CD4-positive, alpha-beta T cell treated with Interleukin-4 for 4 hours (primary cell): ENCODE data around the gene PDE8B.

Experiments used
- DNase-seq: peaks from one replicate; pipeline ENCODE4 v3.0.0-alpha.2; 2020

PDE8B gene

DNA sequence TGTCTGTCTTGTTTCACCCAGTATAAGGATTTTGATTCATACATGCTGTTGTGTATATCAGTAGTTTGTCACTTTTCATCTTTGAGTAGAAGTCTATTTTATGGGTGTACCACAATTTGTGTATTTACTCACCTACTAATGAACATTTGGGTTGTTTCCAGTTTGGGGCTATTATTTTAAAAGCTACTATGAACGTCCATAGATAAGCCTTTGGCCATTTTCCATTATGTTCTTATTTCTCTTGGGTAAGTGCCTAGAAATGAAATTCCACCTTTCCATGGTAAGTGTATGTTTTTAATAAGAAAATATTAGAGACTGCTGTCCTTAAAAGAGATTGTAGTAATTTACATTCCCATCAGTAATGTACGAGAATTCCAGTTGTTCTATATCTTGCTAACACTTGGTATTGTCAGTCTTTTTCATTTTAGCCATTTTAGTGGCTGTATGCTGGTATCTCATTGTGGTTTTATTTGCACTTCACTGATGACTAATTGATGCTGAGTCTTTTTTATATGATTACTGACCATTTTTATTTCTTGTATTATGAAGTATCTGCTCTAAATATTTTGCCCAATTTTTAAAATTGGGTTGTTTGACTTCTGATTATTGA, 17.9 kb upstream of the PDE8B start:
- no peak for DNase-seq

DNA sequence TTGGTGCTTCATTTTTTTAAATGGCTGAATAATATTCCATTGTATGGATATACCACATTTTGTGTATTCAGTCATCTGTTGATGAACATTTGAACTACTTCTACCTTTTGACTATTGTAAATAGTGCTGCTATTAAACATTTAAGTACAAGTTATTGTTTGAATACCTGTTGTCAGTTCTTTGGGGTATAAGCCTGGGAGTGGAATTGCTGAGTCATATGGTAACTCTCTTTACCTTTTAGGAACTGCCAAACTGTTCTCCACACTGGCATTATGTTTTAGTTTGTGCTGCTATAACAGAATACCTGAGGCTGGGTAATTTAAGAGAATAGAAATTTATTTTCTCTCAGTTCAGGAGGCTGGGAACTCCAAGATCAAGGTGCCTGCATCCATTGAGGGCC, 15.7 kb upstream of the PDE8B start:
- DNase-seq, result no peak

DNA sequence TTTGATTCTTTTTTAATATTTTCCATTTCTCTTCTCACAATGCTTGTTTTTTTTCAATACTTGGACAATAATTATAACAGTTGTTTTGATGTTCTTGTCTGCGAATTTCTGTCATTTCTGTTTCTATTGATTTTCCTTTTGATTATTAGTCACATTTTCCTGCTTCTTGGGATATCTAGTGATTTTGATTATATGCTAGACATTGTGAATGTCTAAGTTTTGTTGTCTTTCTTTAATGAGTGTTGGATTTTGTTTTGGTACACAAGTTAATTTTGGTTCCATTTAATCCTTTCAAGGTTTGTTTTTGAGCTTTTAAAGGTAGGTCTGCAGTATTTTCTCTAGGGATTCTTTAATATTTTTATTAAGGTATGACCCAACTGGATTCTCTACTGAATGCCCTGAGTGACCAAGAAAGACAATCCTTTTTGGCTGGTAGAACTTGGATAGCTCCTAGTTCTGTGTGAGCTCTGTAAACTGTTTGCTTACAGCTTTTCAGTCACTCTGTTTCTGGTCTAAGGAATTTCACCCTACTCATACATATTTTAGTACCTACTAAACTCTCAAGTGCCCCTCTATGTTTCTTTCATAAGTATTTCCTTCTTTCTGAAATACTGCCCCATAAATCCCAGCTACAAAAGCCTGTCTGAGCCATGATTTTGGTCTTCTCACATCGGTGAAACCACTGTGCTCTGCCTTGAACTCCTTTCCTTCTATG, 12.5 kb upstream of the PDE8B start:
- no peak for DNase-seq

DNA sequence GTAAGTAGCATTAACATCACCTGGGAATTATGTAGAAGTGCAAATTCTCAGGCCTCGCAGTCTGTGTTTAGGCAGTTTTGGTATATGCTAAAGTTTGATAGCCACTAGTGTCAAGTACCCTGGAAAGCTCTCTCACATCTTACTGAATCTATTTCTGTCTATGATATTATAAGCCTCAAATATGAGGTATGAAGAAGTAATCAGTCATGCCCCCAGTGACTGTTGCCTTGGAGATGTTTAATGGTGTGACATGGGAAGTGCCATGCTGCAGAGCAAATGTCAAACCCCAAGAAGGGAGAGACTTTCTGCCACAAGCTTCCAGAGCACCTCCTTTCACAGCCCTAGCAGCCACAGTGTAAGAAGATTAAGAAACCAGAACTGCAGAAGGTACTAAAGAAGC, 9.8 kb upstream of the PDE8B start:
- DNase-seq, result no peak

DNA sequence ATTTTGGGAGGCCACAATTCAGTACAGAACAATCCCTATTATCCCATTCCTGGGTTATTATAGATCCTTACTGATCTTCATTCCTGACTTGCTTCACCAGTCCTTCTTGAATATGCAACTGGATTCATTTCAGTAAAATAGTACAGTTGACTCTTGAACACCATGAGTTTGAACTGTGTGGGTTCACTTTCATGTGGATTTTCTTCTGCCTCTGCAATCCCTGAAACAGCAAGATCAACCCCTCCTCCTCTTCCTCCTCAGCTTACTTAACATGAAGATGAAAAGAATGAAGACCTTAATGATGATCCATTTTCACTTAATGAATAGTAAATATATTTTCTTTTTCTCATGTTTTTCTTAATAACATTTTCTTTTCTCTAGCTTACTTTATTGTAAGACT, 8.3 kb upstream of the PDE8B start:
- no peak for DNase-seq

DNA sequence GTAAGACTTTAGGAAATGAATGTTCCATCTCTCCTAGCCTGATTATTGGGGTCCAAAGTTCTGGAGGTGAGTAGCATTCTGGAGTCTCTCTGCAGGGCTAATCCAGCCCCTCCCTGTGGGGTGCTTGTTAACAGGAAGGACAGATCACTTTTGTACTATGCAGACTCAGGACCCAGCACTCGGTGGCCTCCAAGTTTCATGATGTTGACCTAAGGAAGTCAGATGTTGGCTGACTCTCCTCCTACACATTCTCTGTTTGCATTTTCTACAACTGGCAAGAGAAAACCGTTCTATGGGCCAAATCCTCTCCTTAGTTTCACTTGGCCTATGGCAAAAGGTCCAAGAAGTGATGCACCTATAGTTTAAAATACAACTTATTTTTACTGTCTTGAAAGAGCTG, 5.5 kb upstream of the PDE8B start:
- no peak for DNase-seq

DNA sequence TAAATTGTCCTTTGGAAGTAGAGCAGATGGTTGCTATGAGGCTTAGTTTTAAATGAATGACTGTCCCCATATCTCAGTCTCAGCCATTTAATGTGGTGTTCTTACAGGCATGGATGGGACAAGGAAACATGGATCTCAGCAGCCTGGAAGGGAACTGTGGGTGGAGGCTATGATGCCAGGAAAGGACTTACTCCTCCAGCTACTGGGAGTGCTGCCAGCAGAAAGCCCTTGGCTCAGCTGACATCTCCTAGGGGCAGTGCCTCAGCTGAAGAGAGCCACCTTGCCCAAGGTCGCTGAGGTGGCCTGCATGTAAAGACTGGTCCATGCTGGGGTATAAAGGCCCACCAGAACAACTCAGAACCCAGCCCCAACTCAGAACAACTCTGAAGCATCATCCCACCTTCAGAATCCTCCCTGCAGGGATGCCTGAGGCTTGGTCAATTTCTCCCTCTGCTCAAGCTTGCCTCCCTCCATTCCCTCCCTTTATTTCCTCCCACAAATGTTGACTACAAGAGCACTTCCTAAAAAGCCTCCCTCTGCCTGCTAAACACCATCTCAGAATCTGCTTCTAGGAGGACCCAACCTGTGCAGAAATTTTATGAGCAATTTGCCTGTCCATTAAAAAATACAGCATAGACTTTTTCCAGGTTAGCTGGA, 1.8 kb upstream of the PDE8B start:
- DNase-seq, result no peak

DNA sequence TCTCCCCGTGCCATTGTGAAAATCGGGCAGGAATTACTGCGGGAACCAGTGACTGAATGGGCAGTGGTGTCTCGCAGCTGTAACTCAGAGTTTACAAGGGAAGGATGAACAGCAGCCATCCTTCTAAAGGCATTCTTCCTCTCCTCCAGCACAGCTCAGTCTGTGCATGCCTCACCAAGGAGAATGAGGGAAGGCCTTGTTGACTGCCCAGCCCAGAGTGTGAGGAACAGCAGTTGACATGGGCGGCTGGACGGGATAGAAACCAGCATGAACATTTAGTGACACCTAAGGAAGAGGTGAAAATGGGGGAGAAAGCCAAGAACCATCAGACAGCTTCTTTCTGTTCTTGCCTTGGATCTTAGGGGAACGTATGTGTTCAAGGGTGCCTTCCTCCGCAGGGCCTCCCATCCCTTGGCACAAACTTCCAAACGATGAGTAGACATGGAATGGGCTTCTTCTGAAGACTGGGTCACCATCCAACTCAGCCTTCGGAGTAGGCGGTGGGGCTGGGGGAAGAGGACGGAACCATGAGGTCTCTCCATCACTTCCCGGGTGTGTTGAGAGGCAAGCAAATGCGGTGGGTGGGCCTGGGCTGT, 887 bp upstream of the PDE8B start:
- DNase-seq, result no peak

DNA sequence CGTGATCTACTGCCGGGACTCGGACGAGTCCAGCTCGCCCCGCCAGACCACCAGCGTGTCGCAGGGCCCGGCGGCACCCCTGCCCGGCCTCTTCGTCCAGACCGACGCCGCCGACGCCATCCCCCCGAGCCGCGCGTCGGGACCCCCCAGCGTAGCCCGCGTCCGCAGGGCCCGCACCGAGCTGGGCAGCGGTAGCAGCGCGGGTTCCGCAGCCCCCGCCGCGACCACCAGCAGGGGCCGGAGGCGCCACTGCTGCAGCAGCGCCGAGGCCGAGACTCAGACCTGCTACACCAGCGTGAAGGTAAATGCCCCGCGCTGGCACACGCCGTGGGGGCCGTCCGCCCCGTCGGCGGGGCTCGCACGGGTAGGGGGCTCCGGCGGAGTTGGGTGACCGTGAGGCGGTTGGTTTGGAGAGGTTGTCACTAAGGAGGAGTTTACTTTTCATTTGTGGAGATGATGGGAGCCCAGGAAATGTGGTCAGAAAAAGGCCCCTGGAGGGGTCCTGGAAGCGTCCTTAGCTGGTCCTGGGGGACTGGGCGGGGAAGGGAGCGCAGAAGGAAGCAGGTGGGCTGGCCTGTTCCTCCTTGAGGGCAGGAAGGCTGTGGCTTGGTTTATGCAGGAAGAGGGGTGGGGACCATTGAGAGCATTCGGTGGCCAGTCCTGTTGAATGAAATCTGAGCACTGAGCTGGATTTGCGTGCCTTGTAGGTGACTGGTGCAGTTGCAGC, 647 bp downstream of the PDE8B start:
- no peak for DNase-seq

DNA sequence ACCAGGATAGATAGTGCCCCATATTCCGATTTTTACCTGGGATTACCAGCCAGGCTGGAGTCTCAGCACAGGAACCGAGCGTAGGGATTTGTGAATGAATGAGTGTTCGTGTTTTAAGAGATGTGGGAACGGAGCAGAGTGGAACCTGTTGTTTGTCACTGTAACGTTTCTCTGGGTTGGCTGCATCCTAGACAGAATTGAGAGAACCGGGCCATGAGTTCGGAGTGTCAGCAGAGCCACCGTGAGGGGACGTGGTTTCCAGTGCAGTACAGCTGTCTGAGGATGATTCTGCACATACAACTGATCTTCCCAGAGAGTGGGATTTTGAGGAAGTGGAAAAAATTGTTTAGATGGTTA, 1.2 kb downstream of the PDE8B start:
- no peak for DNase-seq

DNA sequence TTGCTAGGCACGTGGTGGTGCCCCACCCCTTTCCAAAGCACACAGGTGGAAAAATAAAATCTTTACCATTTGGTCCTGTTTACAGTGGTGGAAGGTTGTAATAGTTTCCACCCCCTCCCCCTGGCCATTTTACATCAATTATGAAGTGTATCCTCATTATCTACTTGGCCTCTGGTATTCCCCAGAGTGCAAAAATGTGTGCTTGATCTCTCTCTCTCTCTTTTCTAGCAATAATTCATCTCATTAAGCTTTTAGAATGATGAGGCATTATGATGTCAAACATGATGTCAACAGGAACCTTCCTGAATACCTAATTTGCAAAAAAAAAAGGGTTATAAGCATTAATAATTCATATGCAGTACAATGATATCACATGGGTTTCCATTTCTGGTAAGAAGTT, 3.1 kb downstream of the PDE8B start:
- DNase-seq, result no peak

DNA sequence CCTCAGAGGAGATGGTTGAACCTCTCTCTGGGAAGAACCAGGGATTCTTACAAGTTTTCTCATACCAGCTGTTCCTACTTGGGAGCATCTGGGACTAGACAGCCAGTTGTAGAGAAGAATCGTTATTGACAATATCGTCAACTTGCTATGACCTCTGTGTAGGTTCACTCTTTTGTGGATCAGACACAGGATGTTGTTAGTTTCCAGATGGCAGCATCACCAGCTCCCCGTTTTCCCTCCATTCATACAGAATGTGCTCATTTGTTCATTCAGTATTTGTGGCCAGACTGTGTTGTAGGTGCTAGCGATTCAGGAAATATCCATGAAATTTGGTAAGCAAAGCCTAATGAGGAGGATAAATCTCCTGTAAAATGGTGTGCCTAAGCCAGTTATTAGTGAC, 3.7 kb downstream of the PDE8B start:
- no peak for DNase-seq

DNA sequence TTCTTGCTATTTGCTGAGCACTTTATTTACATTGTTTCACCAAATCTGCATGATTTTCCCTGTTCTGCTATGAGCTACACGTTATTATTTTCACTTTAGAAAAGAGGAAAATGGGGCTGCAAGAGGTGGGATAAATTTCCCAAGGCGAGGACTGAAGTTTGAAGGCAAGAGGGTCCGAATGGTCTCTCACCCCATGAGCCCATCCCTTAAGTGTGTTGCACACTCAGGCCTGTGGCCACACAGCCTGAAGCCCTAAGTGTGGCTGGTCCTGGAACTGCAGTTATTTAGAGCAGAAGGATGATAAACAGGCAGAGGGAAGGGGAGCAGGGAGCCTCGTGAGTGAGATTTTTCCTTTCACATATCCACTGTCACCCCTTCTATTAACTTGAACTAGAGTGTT, 7.8 kb downstream of the PDE8B start:
- DNase-seq, result no peak

DNA sequence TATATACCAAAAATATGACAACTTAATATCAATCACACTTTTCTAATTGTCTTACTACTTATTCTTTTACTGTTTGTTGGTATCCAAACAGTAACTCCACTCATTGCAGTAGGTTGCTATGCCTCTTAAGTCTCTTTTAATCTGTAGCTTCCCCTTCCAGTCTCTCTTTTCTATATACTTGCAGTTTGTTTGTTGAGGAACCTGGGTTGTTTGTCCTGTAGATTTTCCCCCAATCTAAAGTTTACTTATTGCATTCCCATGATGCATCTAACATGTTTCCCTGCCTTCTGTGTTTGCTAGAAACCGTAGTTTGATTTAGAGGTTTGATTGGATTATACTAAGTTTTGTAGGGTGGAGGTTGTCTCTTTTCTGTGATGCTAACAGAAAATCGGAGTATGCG, 10.6 kb downstream of the PDE8B start:
- DNase-seq, result no peak

DNA sequence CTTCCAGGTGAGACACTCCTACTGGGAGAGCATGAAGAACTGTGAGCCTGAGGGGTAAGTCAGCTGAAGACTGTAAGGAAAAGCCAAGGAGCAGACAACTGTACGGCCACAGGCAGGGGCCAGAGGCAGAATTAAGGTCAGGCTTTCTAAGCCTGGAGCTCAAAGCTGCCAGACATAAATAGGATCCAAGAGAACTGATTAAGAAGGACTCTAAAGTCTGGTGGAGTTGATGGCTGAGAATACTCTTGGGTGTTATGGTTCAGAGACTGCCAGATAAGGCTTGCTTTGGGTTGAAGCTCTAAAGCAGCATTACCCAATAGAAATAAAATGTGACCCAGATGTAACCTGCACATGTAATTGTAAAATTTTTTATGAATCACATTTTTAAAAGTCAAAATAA, 12.2 kb downstream of the PDE8B start:
- no peak for DNase-seq

DNA sequence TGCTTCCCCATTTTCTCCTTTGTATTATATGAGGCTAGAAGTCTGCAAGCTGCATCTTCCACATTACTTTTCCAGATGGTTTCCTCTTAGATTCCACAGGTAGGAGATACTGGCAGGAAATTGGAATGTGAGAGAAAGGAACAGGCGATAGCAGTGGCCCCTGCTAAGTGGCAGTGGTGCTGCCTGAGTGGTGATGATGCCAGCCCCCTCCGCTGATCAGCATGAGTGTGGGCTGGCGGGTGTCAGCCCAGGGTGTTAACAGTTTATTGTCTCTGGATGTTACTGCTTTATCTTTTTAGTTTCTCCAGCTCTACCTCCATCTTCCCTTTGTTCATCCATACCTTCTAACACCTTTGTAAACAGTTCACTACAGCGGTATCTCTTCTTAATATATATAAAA, 13.2 kb downstream of the PDE8B start:
- DNase-seq, result no peak

DNA sequence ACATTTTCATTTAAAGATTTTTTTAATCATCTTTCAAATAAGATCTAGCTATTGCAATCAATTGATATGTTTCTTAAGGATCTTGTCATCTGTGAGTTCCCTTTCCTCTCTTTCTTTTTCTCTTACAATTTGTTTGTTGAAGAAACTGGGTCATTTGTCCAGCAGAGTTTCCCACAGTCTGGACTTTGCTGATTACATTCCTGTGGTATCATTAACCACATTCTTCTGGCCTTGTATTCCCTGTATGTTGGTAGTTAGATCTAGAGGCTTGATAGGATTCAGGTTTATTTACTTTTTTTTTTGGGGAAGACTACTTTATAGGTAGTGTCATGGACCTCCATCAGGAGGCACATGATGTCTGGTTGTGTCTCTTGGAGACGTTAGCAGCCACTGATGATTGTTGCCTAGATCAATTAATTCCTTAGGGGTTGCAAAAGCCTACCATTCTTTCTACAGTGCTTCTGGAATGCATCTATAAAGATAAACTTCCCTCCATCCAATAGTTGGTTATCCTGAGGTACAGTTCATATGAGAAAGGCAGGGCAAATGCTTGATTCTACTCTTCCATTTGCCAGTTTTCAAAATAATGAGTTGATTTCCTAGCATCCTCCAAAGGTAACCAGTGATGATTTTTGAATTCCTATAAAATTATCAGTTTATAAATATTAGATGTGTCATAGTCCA, 14.3 kb downstream of the PDE8B start:
- DNase-seq, result no peak

DNA sequence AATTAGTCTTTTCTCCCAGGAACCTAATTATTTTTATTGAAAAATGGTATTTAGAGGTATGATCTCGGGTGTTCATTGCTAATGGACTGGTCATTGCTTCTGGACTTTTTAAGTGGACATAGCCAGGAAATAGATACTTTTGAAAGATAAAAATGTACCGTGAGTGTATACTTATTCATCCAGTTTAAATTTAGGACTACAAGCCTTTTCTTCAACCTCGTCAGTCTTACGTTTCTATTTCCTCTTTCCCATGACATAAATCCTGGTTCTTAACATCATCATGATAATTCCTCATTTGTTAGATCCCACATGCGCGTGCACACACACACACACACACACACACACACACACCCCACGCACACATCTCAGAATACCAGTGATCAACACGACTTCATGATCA, 15.1 kb downstream of the PDE8B start:
- no peak for DNase-seq

DNA sequence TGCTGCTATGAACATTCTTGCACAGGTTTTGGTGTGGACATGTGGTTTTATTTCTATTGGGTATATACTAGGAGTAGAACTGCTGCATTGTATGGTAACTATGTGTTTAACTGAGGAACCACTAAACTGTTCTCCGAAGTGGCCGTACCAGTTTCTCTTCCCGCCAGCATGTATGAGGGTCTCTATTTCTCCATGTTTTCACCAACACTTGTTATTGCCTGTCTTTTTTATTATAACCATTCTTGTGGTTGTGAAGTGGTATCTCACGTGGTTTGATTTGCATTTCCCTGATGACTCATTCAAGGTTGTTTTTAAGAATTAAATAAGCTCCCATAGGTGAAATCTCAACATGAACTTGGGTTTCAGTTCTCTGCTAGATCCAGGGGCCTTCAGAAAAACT, 19.4 kb downstream of the PDE8B start:
- DNase-seq, result no peak

DNA sequence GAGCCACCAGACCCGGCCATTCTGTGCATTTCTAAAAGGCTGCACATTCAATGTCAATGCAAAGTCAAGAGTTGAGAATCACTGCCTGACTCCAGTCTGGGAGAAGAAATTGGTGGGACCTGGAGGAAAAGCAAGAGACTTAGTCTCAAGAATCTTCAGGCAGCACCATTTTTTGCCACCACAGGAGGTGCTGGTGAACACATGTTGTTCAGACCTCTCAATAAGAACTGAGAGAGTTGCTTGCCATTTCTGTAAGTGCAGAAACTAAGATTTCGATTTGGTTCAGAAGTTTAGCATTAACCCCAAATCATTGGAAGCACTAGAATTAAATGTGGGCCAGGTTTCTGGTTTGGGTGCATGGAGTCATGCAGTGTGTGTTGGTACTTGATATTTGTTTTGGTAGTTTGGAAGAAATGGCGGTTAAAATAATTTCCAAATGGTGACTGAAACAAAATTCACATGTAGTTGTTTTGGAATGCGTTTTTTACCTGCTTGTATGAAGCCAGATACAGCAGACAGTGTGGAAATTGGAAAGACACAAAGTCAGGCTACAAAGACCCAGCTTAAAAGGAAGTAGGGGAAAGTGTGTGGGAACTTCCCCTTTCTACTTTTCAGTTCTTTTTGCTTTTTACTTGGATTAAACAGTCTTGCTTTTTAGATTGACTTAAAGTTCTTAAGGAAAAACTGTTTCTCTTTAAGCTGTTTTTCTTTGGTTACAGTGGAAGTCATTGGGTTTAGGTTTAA, 20.4 kb downstream of the PDE8B start:
- DNase-seq, result no peak

DNA sequence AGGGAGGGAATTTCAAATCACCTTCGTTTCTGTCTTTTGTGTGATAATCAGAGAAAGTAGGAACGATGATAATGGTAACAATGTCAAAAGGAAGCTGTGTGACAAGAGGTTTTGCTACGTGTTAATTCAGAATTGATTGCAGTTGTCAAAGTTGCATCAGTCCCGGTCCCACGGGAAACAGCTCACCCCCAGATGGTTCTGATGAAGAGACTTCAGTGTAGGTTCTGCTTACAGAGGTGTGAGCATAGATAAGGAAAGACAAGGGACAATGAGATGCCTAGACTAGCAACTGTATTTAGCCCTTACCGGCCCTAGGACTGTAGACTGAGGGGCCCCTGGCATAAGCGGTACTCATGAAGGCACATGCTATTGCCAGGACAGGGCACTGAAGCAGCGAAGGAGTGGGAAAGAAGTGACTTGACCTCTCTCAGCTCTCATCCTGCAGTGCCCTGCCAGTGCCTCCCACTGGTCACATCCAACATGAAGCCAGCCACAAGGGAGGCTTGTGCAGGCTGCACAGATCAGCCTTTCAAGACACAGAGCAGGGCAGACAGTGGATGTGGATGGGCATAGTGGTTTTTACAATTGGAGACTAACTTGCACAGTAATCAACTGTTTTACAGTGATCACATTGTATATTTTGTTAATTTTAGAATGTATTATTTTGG, 21.1 kb downstream of the PDE8B start:
- no peak for DNase-seq
